Measurements from ENCODE around the gene PTAFR.
A peak's percentile ranks its signal among the peaks of the same experiment; 100 is the strongest.

The PTAFR gene

GRCh38 chr1:28162151-28162550 is 14.3 kb downstream of the PTAFR start:
- Mint-ChIP-seq H3K27ac (no peak overlapping the region), H3K4me3 (no peak overlapping the region), H3K9me3 (no peaks in the 10 kb centered on the region)

DNA sequence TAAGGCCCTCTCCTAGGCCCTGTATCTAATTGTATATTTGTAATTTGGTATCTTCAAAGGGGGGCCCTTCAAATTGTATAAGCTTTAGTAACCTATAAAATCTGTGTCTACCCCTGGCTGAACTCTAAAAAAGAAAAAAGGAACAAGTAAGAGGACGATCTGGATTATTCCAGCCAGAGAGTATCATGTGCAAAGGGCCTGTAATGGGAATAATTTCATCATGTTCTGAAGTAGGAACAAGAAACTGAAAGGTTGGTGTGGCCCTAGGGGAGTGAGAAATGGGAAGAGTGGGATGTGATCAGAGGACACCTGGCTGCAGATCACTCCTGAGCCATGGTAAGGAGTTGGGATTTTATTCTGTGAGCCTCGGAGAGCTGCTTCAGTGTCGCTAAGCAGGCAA is 14.7 kb downstream of the PTAFR start:
- no peak for DNase-seq
- Mint-ChIP-seq H3K4me3 (no peak overlapping the region), H3K27ac (no peak overlapping the region), H3K4me1 (ENCODE audit: low read depth) (no peaks in the 10 kb centered on the region), H3K27me3 (peaks cover 26% of the 10 kb centered on the region), H3K36me3 (ENCODE audit: low read depth) (no peaks in the 10 kb centered on the region), H3K9me3 (no peaks in the 10 kb centered on the region)

More at GRCh38 chr1:28162151-28162550, 14.3 kb downstream of the PTAFR start:
- H3K36me3 Mint-ChIP-seq (ENCODE audit: low read depth) = no peaks in the 10 kb centered on the region
- H3K4me1 Mint-ChIP-seq (ENCODE audit: low read depth) = peaks cover 3% of the 10 kb centered on the region
- no peak for DNase-seq
- H3K27me3 Mint-ChIP-seq = peaks cover 29% of the 10 kb centered on the region

GRCh38 chr1:28160782-28161266 is 15.7 kb downstream of the PTAFR start:
- no peak overlapping the region for H3K27ac Mint-ChIP-seq
- peaks cover 22% of the 10 kb centered on the region for H3K27me3 Mint-ChIP-seq
- H3K4me1 Mint-ChIP-seq (ENCODE audit: low read depth) = no peaks in the 10 kb centered on the region
- no peaks in the 10 kb centered on the region for H3K36me3 Mint-ChIP-seq (ENCODE audit: low read depth)
- no peak for DNase-seq
- H3K4me3 Mint-ChIP-seq = no peak overlapping the region
- H3K9me3 Mint-ChIP-seq = no peaks in the 10 kb centered on the region

DNA sequence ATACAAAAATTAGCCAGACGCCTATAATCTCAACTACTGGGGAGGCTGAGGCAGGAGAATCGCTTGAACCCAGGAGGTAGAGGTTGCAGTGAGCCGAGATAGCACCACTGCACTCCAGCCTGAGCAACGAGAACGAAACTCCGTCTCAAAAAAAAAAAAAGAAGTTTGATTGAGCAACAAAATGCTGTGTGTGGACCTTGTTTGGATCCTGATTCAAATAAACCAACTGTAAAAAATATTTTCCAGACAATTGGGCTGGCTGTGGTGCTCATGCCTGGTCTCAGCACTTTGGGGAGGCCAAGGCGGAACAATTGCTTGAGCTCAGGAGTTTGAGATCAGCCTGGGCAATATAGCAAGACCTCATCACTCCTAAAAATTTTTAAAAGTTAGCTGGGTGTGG is 16.8 kb downstream of the PTAFR start:
- no peaks in the 10 kb centered on the region for H3K9me3 Mint-ChIP-seq
- no peak overlapping the region for H3K4me3 Mint-ChIP-seq
- no peak overlapping the region for H3K27ac Mint-ChIP-seq
- DNase-seq = no peak
- peaks cover 22% of the 10 kb centered on the region for H3K27me3 Mint-ChIP-seq
- H3K36me3 Mint-ChIP-seq (ENCODE audit: low read depth) = no peaks in the 10 kb centered on the region
- H3K4me1 Mint-ChIP-seq (ENCODE audit: low read depth) = no peaks in the 10 kb centered on the region

DNA sequence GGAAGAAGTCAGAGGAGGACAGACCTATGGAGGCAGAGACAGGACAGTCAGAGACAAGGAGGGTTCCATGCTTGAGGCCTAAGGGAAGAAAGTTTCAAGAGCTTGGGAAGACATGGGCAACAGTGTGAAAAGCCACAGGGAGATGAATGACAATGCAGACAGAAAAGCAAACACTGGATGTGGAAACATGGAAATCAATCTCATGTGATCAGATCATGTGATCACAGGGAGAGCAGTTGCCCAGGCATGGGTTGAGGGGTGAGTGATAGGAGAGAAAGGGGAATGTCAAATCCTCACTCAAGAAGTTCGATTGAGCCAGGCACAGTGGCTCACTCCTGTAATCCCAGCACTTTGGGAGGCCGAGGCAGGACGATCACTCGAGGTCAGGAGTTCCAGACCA is 17.2 kb downstream of the PTAFR start:
- Mint-ChIP-seq H3K9me3 (no peaks in the 10 kb centered on the region), H3K27ac (no peak overlapping the region), H3K4me1 (ENCODE audit: low read depth) (no peaks in the 10 kb centered on the region), H3K36me3 (ENCODE audit: low read depth) (no peaks in the 10 kb centered on the region), H3K27me3 (peaks cover 22% of the 10 kb centered on the region), H3K4me3 (no peak overlapping the region)
- DNase-seq = no peak

DNA sequence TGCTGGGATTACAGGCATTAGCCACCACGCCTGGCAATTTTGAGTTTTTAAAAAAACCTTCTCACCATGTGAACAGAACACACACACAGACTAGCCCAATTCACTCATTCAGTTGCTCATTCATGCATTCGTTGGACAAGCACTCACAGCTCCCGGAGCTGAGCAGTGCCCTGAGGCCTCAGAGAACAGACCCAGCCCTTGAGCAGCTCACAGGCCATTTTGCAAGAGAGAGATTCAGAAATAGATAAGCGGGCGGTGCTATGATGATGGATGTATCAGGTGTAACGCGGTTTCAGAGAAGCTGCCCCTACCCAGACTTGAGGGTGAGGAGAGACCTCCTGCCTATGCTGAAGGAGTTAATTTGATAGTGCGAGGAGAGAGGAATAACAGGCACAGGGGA is 18.6 kb downstream of the PTAFR start:
- Mint-ChIP-seq H3K9me3 (no peaks in the 10 kb centered on the region), H3K36me3 (ENCODE audit: low read depth) (no peaks in the 10 kb centered on the region), H3K27me3 (peaks cover 12% of the 10 kb centered on the region), H3K4me1 (ENCODE audit: low read depth) (no peaks in the 10 kb centered on the region), H3K27ac (no peak overlapping the region), H3K4me3 (no peak overlapping the region)
- no peak for DNase-seq

GRCh38 chr1:28156821-28157220 is 19.7 kb downstream of the PTAFR start:
- Mint-ChIP-seq H3K9me3 (no peaks in the 10 kb centered on the region), H3K36me3 (ENCODE audit: low read depth) (no peaks in the 10 kb centered on the region), H3K4me3 (no peak overlapping the region), H3K27me3 (peaks cover 7% of the 10 kb centered on the region), H3K4me1 (ENCODE audit: low read depth) (no peaks in the 10 kb centered on the region), H3K27ac (no peak overlapping the region)
- DNase-seq = no peak

DNA sequence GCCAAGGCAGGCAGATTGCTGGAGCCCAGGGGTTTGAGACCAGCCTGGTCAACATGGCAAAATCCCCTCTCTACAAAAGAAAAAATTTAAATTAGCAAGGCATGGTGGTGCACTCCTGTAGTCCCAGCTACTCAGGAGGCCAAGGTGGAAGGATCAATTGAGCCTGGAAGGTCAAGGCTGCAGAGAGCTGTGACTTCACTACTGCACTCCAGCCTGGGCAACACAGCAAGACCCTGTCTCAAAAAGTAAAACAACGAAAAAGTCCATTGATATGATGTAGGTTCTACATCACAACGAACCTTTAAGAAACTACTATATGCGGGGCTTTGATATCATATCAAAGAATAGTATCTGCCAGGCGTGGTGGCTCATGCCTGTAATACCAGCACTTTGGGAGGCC is 20.9 kb downstream of the PTAFR start:
- no peaks in the 10 kb centered on the region for H3K4me1 Mint-ChIP-seq (ENCODE audit: low read depth)
- DNase-seq = no peak
- no peak overlapping the region for H3K27ac Mint-ChIP-seq
- H3K9me3 Mint-ChIP-seq = no peaks in the 10 kb centered on the region
- H3K27me3 Mint-ChIP-seq = peaks cover under 1% of the 10 kb centered on the region
- H3K4me3 Mint-ChIP-seq = no peak overlapping the region
- peaks cover 4% of the 10 kb centered on the region for H3K36me3 Mint-ChIP-seq (ENCODE audit: low read depth)

DNA sequence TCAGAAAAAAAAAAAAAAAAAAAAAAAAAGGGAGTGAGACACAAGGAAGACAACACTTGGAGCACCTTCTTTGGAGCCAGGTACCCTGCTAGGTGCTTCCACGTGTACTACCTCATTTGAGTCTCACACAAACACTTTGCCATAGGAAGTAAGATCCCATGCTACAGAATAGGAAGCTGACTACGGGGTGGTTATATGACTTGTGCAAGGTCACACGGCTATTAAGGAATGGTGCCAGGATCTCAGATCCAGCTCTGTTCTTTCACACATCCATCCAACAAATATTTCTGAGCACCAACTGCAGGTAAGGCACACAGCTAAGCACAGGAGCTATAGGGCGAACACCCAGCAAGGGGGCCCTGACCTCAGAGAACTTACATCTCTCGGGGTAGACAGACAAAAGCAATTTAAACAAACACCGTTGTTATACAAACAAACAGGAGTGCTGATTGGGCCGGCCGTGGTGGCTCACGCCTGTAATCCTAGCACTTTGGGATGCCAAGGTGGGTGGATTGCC is 22.4 kb downstream of the PTAFR start:
- no peaks in the 10 kb centered on the region for H3K9me3 Mint-ChIP-seq
- H3K27ac Mint-ChIP-seq = no peak overlapping the region
- no peaks in the 10 kb centered on the region for H3K4me1 Mint-ChIP-seq (ENCODE audit: low read depth)
- no peak for DNase-seq
- H3K27me3 Mint-ChIP-seq = no peaks in the 10 kb centered on the region
- H3K4me3 Mint-ChIP-seq = no peak overlapping the region
- peaks cover 17% of the 10 kb centered on the region for H3K36me3 Mint-ChIP-seq (ENCODE audit: low read depth)

GRCh38 chr1:28150125-28150780 is 26.2 kb downstream of the PTAFR start:
- H3K27me3 Mint-ChIP-seq = no peaks in the 10 kb centered on the region
- H3K36me3 Mint-ChIP-seq (ENCODE audit: low read depth) = peaks cover 17% of the 10 kb centered on the region
- no peaks in the 10 kb centered on the region for H3K4me1 Mint-ChIP-seq (ENCODE audit: low read depth)
- no peak overlapping the region for H3K27ac Mint-ChIP-seq
- no peak overlapping the region for H3K4me3 Mint-ChIP-seq
- DNase-seq = no peak
- no peaks in the 10 kb centered on the region for H3K9me3 Mint-ChIP-seq

- Mint-ChIP-seq H3K36me3 (ENCODE audit: low read depth) (peaks cover 17% of the 10 kb centered on the region), H3K4me1 (ENCODE audit: low read depth) (peaks cover 12% of the 10 kb centered on the region), H3K27me3 (peaks cover 2% of the 10 kb centered on the region), H3K27ac (no peak overlapping the region), H3K9me3 (no peaks in the 10 kb centered on the region), H3K4me3 (no peak overlapping the region)
- DNase-seq = no peak
These were observed 27.7 kb downstream of the PTAFR start for GRCh38 chr1:28148880-28149195.

DNA sequence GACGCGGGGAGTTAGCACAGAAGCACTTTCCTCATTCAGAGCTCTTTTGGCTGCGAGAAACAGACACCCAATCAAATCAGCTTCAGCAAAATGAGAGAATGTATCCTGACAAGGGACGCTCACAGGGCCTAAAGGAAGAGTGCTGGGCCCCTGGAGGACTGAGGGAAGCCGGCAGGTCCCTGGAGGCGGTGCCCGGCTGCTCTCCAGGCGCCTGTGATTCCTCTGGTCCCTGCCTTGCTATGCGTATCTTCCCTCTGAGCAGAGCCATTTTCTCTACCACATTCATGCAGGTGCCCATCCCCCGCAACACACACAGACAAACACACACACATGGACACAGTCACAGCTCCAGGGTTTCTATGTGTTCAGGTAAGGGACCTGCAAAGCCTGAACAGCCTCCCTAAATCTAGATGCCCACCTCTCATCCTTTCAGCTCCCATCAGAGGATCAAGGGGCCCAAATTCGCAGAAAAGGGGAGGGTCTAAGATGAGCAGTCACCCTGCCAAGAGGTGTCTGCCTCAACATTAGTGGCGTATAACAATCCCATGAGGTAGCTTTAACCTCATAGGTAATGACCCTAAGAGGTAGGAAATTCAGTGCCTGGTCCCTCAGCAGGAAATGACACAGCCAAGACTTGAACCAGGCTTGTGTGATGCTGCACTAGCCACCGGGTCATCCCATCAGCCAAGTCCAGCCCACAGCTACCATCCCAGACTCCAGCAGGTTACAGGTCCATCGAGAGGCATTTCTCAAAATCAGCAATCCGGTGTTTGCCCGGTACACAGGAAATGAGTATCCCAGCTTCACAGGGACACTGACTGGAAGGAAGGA is 29.0 kb downstream of the PTAFR start:
- Mint-ChIP-seq H3K27me3 (peaks cover 3% of the 10 kb centered on the region), H3K36me3 (ENCODE audit: low read depth) (peaks cover 17% of the 10 kb centered on the region), H3K4me1 (ENCODE audit: low read depth) (peaks cover 16% of the 10 kb centered on the region), H3K27ac (no peak overlapping the region), H3K4me3 (no peak overlapping the region), H3K9me3 (no peaks in the 10 kb centered on the region)
- DNase-seq = no peak

- Mint-ChIP-seq H3K9me3 (no peaks in the 10 kb centered on the region), H3K36me3 (ENCODE audit: low read depth) (peaks cover 14% of the 10 kb centered on the region), H3K4me1 (ENCODE audit: low read depth) (peaks cover 16% of the 10 kb centered on the region), H3K27ac (no peak overlapping the region), H3K4me3 (no peak overlapping the region), H3K27me3 (peaks cover 14% of the 10 kb centered on the region)
- DNase-seq = no peak
These were observed 30.8 kb downstream of the PTAFR start for GRCh38 chr1:28145728-28146127.

- H3K9me3 Mint-ChIP-seq = no peaks in the 10 kb centered on the region
- peak overlapping the region; percentile 86 for H3K27ac Mint-ChIP-seq
- peaks cover 22% of the 10 kb centered on the region for H3K27me3 Mint-ChIP-seq
- no peak for DNase-seq
- H3K4me3 Mint-ChIP-seq = no peak overlapping the region
- peaks cover 16% of the 10 kb centered on the region for H3K4me1 Mint-ChIP-seq (ENCODE audit: low read depth)
- peaks cover 1% of the 10 kb centered on the region for H3K36me3 Mint-ChIP-seq (ENCODE audit: low read depth)
These were observed 32.0 kb downstream of the PTAFR start for GRCh38 chr1:28144203-28145135.

Data from activated T-cell treated with anti-CD3 and anti-CD28 coated beads, Interleukin-2, amount 50 U/mL, for 24 hours (primary cell).